ENCODE results near the gene ICAM4.

The ICAM4 gene

GRCh38 chr19:10317045-10317856 lies 30.5 kb downstream of the ICAM4 start:
- in situ Hi-C loops (cut with MboI; ENCODE audit: low sequenced_read_pairs) = no loop called here

GRCh38 chr19:10317857-10318462 lies 31.2 kb downstream of the ICAM4 start:
- in situ Hi-C loops (cut with MboI; ENCODE audit: low sequenced_read_pairs) = no loop called here

GRCh38 chr19:10318807-10319682 lies 32.3 kb downstream of the ICAM4 start:
- in situ Hi-C loops (cut with MboI; ENCODE audit: low sequenced_read_pairs) = no loop called here

GRCh38 chr19:10320602-10321416 lies 34.1 kb downstream of the ICAM4 start:
- in situ Hi-C loops (cut with MboI; ENCODE audit: low sequenced_read_pairs) = no loop called here

GRCh38 chr19:10321417-10321797 lies 34.7 kb downstream of the ICAM4 start:
- in situ Hi-C loops (cut with MboI; ENCODE audit: low sequenced_read_pairs) = no loop called here

GRCh38 chr19:10321874-10322835 lies 35.4 kb downstream of the ICAM4 start:
- in situ Hi-C loops (cut with MboI; ENCODE audit: low sequenced_read_pairs) = no loop called here

GRCh38 chr19:10325732-10326131 lies 39.0 kb downstream of the ICAM4 start:
- in situ Hi-C loops (cut with MboI; ENCODE audit: low sequenced_read_pairs) = no loop called here

- in situ Hi-C loops (cut with MboI; ENCODE audit: low sequenced_read_pairs) = no loop called here
These were observed 41.0 kb downstream of the ICAM4 start for GRCh38 chr19:10327793-10328192.

GRCh38 chr19:10328558-10329429 lies 42.0 kb downstream of the ICAM4 start:
- in situ Hi-C loops (cut with MboI; ENCODE audit: low sequenced_read_pairs) = no loop called here

GRCh38 chr19:10329555-10329954 lies 42.8 kb downstream of the ICAM4 start:
- in situ Hi-C loops (cut with MboI; ENCODE audit: low sequenced_read_pairs) = no loop called here

- in situ Hi-C loops (cut with MboI; ENCODE audit: low sequenced_read_pairs) = no loop called here
These were observed 45.6 kb downstream of the ICAM4 start for GRCh38 chr19:10332158-10332964.

GRCh38 chr19:10332965-10333757 lies 46.4 kb downstream of the ICAM4 start, which contains the start of gene RAVER1:
TSS of gene RAVER1 (minus strand) at chr19:10333529. CDS start at chr19:10333507, 22 bp downstream.
- in situ Hi-C loops (cut with MboI; ENCODE audit: low sequenced_read_pairs) = no loop called here

GRCh38 chr19:10333758-10334587 lies 47.2 kb downstream of the ICAM4 start:
- in situ Hi-C loops (cut with MboI; ENCODE audit: low sequenced_read_pairs) = no loop called here

- in situ Hi-C loops (cut with MboI; ENCODE audit: low sequenced_read_pairs) = no loop called here
These were observed 48.0 kb downstream of the ICAM4 start for GRCh38 chr19:10334588-10335351.

GRCh38 chr19:10335352-10335985 lies 48.7 kb downstream of the ICAM4 start:
- in situ Hi-C loops (cut with MboI; ENCODE audit: low sequenced_read_pairs) = no loop called here
